Neural cell (in vitro differentiated cells): ENCODE results near the gene CDK13.

Experiments used
- EP300 ChIP-seq: fragments of 450-650 bp; conservative IDR thresholded peaks from 2 replicates; pipeline ENCODE4 v1.6.1; 2014; ENCODE audit warnings: antibody characterized with exemption, mild to moderate bottlenecking, moderate library complexity; ENCODE audit not compliant: poor library complexity, severe bottlenecking
- MXI1 ChIP-seq: fragments of 450-650 bp; conservative IDR thresholded peaks from 2 replicates; pipeline ENCODE4 v1.6.1; 2014; ENCODE audit warnings: antibody characterized with exemption, mild to moderate bottlenecking; ENCODE audit not compliant: poor library complexity, severe bottlenecking
- POLR2AphosphoS5 ChIP-seq: IDR thresholded peaks from 2 replicates; pipeline ENCODE4 v1.6.1; 2012
- RAD21 ChIP-seq: fragments of 450-650 bp; conservative IDR thresholded peaks from 2 replicates; pipeline ENCODE4 v1.6.1; 2014; ENCODE audit warnings: antibody characterized with exemption, mild to moderate bottlenecking, moderate library complexity
- TF ChIP-seq, protein P1 (sequence below): fragments of 450-650 bp; IDR thresholded peaks from 2 replicates; pipeline ENCODE4 v1.5.1; 2014; ENCODE audit warnings: antibody characterized with exemption, mild to moderate bottlenecking, moderate library complexity; ENCODE audit not compliant: poor library complexity, severe bottlenecking
- TF ChIP-seq, protein P2 (sequence below): IDR thresholded peaks from 2 replicates; pipeline ENCODE4 v1.6.1; 2012; ENCODE audit warnings: borderline replicate concordance

DNA sequence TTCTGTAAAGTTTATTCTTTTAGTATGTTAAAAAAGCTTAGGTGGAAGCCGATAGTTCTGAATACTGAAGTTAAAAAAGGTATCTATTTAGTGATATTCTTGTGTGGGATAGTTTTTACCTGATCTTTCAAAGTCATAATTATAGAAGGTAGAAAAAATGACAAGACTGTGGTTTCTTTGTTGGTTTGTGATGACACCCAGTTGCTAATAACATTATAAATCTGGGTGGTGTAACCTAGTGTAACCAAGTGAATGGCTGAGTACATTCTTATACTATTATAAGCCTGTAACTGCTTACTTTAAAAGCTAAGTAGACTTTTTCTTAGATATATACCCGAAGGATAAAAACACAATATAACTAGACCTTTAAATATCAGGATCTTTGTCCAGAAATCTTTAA, 2.3 kb downstream of the CDK13 start:
- TF ChIP-seq, protein P1, sequence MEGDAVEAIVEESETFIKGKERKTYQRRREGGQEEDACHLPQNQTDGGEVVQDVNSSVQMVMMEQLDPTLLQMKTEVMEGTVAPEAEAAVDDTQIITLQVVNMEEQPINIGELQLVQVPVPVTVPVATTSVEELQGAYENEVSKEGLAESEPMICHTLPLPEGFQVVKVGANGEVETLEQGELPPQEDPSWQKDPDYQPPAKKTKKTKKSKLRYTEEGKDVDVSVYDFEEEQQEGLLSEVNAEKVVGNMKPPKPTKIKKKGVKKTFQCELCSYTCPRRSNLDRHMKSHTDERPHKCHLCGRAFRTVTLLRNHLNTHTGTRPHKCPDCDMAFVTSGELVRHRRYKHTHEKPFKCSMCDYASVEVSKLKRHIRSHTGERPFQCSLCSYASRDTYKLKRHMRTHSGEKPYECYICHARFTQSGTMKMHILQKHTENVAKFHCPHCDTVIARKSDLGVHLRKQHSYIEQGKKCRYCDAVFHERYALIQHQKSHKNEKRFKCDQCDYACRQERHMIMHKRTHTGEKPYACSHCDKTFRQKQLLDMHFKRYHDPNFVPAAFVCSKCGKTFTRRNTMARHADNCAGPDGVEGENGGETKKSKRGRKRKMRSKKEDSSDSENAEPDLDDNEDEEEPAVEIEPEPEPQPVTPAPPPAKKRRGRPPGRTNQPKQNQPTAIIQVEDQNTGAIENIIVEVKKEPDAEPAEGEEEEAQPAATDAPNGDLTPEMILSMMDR: no peak
- TF ChIP-seq EP300 (no peak), MXI1 (no peak), POLR2AphosphoS5 (no peak), RAD21 (no peak)
- TF ChIP-seq, protein P2, sequence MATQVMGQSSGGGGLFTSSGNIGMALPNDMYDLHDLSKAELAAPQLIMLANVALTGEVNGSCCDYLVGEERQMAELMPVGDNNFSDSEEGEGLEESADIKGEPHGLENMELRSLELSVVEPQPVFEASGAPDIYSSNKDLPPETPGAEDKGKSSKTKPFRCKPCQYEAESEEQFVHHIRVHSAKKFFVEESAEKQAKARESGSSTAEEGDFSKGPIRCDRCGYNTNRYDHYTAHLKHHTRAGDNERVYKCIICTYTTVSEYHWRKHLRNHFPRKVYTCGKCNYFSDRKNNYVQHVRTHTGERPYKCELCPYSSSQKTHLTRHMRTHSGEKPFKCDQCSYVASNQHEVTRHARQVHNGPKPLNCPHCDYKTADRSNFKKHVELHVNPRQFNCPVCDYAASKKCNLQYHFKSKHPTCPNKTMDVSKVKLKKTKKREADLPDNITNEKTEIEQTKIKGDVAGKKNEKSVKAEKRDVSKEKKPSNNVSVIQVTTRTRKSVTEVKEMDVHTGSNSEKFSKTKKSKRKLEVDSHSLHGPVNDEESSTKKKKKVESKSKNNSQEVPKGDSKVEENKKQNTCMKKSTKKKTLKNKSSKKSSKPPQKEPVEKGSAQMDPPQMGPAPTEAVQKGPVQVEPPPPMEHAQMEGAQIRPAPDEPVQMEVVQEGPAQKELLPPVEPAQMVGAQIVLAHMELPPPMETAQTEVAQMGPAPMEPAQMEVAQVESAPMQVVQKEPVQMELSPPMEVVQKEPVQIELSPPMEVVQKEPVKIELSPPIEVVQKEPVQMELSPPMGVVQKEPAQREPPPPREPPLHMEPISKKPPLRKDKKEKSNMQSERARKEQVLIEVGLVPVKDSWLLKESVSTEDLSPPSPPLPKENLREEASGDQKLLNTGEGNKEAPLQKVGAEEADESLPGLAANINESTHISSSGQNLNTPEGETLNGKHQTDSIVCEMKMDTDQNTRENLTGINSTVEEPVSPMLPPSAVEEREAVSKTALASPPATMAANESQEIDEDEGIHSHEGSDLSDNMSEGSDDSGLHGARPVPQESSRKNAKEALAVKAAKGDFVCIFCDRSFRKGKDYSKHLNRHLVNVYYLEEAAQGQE: no peak
